GM21825 (cell line): Measurements from ENCODE around the gene CUL7.
A peak's percentile ranks its signal among the peaks of the same experiment; 100 is the strongest.

Experiments
- ATAC-seq: cut with Tn5 transposase; IDR thresholded peaks from one replicate; pipeline ENCODE4 v1.9.1; 2021; ENCODE audit warnings: mild to moderate bottlenecking, moderate library complexity; ENCODE audit not compliant: unreplicated experiment

Gene CUL7

DNA sequence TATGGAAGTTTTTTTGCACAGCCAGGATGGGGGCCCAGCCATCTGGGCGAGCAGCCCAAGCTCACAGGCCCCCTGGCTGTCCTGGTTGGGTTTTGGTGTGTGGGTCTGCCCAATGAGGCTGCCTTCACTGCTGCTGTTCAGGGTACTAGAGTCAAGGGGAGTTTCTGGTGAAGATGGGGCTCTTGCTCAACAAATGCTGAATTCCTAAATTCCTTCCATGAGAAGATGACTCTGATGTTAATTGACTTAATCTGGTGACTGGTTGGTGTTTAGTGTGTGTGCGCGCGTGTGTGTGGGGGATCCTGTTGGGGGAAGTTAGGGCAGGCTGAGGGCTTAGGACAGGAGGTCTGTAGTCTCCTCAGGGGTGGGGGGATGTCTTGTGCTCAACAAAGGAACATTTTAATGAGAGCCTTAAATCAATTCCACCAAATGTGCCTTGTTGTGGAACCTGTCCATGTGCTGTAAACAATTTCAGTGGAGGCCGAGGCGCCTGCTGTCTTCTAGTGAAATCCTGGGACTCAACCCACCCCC, 24.4 kb upstream of the CUL7 start:
- ATAC-seq: no peak

DNA sequence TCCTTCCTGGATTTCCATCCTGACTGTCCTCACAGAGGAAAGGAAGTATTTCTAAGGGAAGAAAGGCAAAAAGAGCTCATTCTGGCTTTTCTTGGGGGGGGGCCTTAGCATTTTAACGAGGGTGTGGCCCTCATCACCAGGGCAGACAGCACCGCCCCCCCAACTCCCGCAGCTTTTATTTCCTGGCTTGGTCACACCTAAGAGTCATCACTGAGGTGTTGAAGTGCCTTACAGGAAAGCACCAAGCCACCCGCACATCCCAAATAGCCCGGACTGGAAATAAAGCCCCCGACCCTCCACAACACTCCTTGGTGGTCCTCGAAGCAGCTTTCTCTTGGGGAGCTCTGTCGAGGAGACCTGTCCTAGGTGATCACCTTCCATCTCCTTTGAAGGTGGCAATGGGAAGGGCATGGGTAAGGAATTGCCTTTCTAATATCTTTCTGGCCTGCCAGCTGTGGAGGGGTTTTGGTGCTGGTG, 23.7 kb upstream of the CUL7 start:
- no peak for ATAC-seq

DNA sequence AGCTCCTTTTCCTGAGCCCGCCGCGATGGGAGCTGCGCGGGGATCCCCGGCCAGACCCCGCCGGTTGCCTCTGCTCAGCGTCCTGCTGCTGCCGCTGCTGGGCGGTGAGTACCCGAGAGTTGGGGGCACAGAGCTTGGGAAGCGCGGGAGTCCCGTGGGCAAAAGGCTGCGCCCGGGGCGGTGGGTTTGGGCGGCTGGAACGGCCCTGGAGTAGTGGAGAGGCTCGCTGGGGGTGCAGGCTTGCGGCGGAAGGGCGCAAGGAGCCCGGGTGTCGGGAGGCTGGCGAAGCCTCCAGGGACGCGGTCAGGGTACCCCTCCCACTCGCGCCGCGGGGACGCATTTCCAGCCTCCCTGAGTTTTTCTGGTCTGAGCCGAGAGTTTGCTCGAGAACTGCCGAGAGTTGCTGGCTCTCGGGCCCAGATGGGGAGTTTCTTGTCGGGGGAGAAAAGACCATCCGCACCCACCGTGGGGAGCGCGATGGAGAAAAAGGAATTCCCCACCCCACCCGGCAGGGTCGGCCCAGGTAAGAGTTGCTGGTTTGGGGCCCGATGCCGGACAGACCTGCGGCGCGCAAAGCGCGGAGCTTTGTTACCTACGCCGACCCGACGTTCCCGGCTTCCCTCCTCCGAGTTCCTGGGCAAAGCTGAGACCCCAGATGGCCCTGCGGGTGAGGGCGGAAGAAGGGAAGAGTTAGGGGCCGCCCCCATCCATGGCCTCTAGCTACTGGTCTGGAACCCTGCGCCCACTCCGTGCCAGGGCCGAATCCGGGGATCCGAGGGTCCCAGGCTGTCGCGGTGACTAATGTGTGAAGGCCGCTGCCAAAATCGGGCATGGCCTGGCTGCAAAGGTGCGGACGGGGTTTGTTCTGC, 23.0 kb upstream of the CUL7 start:
- ATAC-seq: no peak

DNA sequence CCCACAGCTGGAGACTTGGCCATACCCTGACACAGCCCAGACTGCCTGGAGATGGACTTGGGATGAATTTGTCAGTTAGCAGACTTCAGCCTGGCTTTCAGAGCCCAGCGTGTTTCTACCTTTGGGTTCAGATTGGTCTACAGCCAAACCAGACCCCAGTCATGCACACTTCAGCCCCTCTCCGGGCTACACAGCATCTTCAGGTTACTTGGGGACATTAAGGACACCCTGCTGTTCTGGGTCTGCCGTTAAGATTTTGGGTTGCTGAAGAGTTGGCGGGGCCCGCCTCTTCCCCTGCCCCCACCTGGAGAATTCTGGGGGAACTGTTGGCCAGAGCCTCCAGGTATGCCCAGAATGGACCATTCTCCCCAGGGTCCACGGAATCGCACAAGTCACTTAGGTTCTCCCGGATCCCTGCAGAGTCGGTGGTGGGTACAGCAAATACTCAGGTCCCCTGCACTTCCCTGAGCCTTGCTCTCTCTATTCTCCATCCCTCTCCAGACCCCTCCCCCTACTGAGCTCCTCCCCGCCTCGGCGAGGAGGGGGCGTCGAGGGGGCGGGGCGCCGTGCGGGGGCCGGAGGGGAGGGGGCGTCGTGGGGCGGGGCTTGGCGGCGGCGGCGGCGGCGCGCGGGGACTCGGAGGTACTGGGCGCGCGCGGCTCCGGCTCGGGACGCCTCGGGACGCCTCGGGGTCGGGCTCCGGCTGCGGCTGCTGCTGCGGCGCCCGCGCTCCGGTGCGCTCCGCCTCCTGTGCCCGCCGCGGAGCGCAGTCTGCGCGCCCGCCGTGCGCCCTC, 22.2 kb upstream of the CUL7 start, which contains the start of gene PTK7:
Gene PTK7 (plus strand): TSS at position 645 of the 794 bp plus-strand sequence. CDS start 175 bp downstream, outside the sequence.
- no peak for ATAC-seq

DNA sequence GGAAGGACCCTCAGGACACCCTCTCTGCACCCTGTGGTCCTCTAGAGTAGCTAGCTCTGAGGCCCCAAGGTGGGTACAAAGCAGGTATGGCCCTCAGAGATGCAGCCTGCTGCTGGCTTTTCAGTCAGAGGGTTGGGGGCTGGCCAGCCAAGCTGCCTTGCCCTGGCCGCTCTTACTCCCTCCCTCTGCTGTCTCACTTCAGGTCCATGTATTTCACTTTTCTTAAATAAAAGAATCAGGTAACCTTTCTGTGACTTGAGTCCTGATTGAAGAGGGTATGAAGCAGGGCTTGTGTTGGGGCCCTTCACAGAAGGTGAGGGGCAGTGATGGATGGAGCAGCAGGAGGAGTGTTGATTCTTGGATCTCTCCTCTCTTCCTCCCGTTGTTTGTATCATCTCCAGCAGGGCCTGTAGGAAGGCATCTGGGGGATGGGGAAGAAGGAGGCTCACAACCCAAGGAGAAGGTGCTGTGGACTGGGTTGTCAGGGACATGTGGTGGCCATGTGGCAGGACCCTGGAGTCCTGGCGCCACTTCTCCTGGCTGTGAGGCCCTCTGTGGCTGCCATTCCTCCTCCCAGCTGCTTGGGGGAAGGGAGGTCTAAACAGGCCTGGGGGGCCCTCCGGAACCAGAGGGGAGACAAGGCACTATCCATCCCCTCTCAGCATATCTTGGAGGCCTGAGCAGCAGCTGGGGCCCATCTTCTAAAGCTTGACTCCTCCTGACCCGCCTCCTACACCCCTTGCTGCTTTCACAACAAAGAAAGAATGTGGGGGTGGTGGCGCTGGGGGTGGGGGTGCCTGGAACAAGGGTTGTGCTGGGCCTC, 21.4 kb upstream of the CUL7 start:
- ATAC-seq: no peak

DNA sequence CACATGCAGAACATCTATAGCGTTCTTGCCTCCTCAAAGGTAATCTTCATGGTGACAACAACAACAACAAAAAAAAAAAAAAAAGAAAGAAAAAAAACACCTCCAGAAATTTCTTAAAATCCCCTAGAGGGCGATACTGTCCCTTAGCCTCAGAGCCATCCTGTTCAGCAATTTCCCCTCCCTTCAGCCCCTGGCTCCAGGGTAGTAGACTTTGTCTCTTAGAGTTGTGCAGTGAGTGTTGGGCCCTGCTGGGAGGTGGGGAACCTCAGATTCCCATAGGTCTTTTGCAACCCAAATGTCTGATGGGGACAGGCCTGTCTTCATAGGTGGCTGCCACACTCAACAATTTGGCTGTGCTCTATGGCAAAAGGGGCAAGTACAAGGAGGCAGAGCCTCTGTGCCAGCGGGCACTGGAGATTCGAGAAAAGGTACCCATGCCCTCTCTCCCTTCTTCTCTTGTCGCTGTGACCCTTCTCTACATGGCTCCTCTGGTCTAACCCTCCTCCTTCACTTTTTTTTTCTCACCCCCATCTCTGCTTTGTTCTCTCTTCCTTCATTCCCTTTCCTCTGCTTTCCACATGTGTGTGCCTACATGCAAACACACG, 16.5 kb upstream of the CUL7 start:
- ATAC-seq: no peak

DNA sequence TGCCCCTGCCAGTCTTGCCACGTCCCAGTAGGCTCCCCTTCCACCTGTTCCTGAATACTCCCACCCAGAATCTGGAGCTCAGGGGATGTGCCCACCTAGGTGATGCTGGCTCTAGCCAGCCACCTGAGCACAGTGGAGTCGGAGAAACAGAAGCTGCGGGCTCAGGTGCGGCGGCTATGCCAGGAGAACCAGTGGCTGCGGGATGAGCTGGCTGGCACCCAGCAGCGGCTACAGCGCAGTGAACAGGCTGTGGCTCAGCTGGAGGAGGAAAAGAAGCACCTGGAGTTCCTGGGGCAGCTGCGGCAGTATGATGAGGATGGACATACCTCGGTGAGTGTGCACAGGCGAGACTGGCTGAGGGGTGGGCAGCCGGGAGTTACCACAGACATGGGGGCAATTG, 9.2 kb upstream of the CUL7 start:
- ATAC-seq: no peak

DNA sequence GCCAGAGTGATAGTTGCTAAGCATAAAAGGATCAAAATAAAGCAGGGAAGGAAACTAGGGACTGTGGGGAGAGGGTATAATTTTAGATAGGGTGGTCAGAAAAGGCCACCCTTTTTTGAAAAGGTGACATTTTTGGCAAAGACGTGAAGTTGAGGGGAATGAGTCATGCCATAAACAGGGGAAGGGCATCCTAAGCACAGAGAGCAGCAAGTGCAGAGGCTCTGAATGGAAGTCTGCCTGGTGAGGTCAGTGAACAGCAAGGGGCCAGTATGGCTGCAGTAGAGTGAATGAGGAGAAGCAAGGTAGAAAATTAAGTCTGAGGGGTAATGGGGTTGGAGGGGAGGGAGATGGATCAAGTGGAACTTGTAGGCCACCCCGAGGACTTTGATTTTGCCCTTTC, 8.2 kb upstream of the CUL7 start:
- ATAC-seq: no peak

DNA sequence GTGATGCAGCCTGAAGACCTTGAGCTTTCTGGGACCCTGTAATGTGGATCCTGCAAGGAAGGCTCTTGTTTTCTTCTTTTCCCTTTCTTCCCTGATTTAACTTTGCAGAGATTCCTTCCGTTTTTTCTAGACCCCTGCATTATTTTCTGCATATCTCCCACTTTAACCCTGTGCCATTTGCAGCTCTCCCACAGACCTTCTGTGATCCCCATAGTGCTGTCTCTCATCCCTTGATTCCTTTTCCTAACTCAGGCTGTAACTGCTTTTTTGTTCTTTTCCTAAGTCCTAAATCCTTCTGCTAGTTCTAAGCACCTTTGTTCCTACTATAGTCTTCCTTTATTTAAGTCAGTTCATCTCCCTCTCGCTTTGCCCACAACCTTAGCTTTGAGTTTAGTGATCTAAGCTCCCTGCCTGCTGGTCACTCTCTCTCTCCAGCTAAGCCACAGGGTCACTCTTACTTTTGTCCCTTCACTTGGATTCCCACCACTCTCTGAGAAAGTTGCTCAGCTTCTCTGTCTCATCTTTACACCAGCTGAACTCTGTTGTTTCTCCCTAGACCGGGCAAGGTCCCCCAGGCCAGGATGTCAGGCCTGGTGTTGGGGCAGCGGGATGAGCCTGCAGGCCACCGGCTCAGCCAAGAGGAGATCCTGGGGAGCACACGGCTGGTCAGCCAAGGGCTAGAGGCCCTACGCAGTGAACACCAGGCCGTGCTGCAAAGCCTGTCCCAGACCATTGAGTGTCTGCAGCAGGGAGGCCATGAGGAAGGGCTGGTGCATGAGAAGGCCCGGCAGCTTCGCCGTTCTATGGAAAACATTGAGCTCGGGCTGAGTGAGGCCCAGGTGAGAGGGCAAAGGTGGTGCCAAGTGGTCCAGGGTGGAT, 7.3 kb upstream of the CUL7 start:
- no peak for ATAC-seq

DNA sequence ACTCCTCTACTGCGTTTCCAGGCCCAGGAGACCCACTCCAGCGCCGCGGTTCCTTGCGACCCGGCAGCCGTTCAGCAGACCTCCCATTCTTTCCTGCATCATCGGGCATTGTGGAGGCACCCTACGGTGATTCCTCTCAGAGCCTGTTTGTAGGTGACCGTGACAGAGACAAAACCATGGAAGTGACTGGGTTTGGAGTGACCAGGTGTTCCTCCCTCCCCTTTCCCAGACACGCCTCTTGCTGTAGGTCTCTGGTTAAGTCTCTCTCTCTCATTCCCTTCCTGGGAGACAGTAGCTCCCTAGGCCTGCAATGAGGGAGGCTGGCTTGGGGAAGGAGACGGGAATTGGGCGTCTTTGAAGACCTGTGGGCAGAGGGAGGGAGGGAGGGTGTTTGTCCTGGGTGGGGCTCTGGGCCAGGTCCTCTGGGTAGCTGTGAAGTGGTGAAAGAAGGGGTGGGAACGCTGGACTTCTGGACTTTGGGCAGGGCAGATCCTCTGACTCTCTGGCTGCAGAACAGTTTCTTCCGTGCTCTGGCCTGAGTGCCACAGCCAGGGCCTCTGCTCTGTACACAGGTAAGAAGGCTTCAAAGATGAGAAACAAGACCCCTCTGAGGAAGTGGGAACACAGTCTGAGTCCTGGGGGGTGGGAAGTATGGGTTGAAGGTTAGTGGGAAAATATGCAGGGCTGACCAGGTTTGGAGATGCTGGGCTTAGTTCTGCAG, 6.5 kb upstream of the CUL7 start:
- ATAC-seq: no peak

DNA sequence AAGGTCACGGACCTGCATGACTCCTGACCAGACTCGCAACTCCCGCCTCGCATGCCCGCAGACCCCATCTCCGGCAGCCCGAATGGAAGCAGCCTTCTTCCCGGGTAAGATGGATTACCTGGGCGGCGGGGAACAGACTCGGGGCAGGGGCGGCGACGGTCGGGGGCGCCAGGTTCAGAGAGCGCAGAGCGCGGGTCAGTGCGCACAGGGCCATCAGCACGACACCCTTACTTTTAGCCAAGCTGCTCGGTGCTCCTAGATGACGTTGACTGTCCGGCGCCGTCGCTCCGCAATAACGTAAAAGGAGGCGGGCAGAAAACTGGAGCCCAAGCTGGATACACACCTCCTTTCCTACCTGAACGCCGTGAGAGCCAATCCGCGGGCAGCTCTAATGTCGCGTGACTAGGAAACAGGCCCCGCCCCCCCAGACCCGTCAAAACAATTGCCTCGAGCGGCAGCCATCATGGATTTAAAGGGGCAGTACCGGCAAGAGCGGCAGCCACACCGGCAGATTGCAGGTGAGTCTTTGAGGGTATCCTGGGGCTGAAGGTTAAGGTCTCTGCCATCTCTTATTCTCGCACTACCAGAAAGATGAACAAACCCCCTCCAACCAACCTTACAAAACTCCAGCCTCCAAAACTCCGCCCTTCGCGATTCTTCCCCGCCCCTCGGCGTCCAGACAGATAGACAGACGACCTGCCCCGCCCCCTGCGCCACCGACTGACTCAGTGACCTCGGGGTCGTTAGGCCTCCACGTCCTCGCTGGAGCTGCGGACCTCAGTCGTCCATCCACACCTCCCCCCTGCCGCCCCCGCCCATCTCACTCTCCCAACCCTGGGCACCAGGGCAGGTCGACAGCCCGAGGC, 5.8 kb upstream of the CUL7 start, which contains the start of the genes KLC4 and MRPL2:
Gene KLC4 (plus strand): TSS at position 464 of the 866 bp plus-strand sequence. CDS start 1,705 bp downstream, outside the sequence.
Gene MRPL2 (minus strand): TSS at position 267 of the 866 bp plus-strand sequence. CDS start 53 bp downstream, at position 214.
- peak; percentile 78 for ATAC-seq

DNA sequence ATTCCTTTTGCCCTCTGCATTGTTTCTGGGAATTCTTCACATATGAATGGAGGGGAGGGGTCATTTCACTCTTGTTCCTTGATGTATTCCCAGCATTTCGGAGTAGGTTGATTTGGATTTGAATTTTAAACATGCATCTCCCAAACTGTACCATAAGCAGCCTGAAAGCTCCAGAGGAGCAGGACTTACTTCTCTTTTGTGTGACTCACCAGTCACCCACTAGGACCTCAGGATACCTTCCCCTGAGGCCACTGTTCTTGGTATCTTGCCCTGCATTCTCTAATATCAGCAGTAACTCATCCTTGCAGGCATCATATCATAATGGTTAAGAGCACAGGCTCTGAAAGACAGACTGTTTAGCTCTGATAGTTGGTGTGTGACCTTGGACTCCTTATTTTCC, 4.9 kb upstream of the CUL7 start:
- no peak for ATAC-seq

DNA sequence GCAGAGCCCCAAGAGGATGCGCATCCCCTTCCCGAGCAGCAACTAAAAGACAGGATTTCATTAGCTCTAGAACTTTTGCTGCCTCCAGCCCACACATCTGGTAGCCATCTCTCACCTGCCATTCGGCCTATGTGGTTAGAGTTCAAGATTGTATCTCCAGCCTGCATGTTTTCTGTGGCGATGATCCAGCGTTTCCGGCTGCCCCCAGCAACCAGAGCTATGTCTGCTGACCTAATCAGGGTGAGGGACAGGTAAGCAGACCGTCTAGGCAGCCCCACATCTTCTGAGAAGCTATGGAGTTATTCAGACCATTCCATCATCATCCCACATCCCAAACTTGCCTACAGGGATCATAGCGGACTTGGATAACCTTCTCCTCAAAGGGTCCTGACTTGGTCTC, 2.3 kb upstream of the CUL7 start:
- ATAC-seq: no peak

DNA sequence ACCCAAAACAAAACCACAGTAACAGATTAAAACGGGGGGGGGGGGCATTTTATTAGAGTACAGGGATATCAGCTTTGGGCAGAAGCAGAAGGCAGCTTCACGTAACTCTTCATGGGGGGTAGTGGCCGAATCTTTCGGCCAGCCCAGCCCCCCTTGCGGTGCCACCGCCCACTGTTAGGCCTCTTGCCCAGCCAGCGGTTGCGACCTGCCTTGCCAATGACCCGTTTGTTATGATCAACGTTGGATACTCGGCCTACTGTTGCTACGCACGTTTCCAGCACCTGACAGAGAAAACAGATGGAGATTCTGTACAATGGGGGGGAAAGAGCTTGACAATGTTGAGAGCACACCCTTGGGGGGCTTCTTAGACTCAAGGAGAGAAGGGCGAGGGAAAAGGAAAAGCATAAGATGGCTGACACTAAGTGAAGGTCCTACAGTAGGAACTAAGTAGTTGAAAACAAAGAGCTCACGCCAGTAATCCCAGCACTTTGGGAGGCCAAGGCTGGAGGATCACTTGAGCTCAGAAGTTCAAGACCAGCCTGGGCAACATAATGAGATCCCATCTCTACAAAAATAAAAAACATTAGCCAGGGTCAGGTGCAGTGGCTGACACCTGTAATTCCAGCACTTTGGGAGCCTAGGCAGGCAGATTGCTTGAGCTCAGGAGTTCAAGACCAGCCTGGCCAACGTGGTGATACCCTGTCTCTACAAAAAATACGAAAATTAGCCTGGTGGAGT, 724 bp upstream of the CUL7 start:
- ATAC-seq: no peak

DNA sequence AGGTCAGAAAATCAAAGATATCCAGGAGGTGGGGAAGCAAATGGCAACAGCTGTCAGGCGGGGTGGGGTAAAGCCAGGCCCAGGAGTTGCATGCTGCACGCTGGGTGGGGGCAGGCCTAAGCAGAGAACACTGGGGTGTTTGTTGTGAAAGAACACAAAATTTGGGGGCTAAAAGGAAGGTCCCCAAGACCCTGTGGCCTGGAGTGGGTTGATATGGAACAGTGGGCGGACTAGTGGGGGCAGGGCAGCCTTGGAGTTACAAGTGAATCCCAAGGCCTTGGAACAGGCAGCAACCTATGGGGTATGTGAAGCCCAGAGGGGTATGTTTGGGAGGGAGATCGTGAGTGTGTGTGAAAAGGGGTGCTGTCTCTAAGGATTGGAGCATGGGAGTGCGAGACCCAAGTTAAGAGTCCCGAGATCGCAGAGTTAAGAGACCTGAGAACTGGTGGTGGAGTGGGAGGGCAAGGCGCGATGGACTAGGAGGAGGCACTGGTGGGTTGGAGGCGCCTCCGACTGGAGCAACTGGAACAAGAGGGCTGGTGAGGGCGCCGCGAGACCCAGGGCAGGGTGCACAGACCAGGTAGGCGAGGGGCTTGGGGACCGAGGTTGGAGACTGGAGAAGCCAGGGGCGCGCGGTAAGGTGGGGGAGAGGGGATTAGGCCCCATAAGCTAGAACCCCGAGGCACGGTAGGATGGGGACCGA, 658 bp downstream of the CUL7 start:
- ATAC-seq: peak; percentile 8

DNA sequence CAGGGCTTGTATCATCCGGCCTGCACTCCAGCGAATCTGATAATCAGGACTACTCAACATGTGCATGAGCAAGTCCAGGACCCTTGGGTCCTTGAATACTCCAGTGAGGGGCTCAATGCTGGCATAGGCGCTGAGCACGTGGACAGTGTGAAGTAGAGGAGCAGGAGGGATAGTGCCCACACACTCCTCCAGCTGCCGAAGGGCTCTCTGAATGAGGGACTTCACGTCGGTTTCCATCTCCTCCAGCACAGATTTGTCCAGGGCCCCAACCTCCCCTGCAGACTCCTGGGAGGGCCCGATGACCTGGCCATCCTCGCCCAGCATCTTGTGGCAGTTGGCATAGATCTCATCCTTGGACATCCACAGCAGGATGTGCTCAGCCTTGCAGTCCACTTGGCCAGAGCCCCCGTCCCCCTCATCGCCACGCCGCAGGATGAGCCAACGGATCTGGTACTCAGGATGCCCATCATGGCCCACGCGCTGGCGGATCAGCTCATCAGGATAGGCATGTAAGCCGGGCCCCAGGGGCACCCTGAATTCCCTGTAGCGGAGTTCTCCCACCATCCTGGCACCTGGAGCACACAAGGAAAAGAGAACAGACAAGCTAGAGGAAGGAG, 1.3 kb downstream of the CUL7 start:
- no peak for ATAC-seq
